Measurements from ENCODE around the gene FTO. TPM values are rescaled to one million over a fixed set of nuclear protein-coding genes. Genes with fewer than 3 reads are reported as not detected.

Gene FTO
- polyA plus RNA-seq, 3 donors, result 16.8 to 51.0 (median 37.7) TPM

DNA sequence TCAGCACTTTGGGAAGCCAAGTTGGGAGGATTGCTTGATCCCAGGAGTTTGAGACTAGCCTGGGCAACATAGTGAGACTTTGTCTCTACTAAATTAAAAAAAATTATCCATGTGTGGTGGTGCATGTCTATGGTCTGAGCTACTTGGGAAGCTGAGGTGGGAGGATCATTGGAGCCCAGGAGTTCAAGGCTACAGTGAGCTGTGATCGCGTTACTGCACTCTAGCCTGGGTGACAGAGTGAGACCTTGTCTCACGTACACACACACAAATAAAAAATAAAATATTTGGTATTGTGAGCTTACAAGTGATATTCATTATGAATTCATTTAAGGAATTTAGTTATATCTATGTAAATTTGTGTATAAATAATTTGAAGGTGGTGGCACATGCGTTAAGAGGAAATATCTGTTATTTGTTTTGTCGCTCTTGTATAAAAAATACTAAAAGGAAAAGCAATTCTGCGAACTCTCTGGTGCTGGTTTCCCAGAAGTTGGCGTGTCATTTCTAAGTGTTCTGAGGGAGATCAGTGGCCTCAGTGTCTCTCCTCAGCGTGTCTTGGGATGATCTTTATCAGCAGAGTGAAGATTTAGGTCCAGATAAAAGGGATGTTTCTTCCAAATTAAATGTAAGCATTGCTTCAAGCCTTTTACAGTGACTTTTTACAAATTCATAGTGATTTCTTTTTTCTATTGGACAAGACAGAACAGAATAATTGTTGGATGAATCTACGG, 187.6 kb downstream of the FTO start:
- Mint-ChIP-seq H3K27ac (no peak overlapping the region), H3K9me3 (no peaks in the 10 kb centered on the region)

GRCh38 chr16:53892155-53892554, 188.2 kb downstream of the FTO start:
- H3K27ac ChIP-seq (ENCODE audit: low read depth in 1 of 2, low read length in 2 of 2), result no peak overlapping the region
- intact Hi-C loops (cut with micrococcal nuclease), result no loop called here
- H3K4me1 ChIP-seq (ENCODE audit: control insufficient read depth in 1 of 2, insufficient read depth in 2 of 2, low read length in 2 of 2), result no peaks in the 10 kb centered on the region
- TF ChIP-seq, protein P1, sequence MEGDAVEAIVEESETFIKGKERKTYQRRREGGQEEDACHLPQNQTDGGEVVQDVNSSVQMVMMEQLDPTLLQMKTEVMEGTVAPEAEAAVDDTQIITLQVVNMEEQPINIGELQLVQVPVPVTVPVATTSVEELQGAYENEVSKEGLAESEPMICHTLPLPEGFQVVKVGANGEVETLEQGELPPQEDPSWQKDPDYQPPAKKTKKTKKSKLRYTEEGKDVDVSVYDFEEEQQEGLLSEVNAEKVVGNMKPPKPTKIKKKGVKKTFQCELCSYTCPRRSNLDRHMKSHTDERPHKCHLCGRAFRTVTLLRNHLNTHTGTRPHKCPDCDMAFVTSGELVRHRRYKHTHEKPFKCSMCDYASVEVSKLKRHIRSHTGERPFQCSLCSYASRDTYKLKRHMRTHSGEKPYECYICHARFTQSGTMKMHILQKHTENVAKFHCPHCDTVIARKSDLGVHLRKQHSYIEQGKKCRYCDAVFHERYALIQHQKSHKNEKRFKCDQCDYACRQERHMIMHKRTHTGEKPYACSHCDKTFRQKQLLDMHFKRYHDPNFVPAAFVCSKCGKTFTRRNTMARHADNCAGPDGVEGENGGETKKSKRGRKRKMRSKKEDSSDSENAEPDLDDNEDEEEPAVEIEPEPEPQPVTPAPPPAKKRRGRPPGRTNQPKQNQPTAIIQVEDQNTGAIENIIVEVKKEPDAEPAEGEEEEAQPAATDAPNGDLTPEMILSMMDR (IDR thresholded peaks at IDR 0.05), result peak; percentile 68
- no peaks in the 10 kb centered on the region for H3K27me3 ChIP-seq (ENCODE audit: control insufficient read depth in 2 of 2, insufficient read depth in 2 of 2, low read length in 2 of 2)
- H3K4me2 ChIP-seq (replicated peaks; ENCODE audit: extremely low read depth, low read length, poor library complexity, severe bottlenecking), result no peak overlapping the region
- Mint-ChIP-seq H3K4me3 (no peak overlapping the region), H3K27ac (no peak overlapping the region), H3K9me3 (no peaks in the 10 kb centered on the region), H3K4me1 (peaks cover 3% of the 10 kb centered on the region), H3K36me3 (peaks cover 13 to 14% of the 10 kb centered on the region in 2 donors), H3K27me3 (ENCODE audit: low read depth in 3 of 3) (no peaks in the 10 kb centered on the region)
- WGBS (ENCODE audit: insufficient coverage), result no CpG with 5 or more reads among the region's 3 CpGs
- peaks cover 3 to 14% of the 10 kb centered on the region in 2 donors for H3K36me3 ChIP-seq (replicated peaks in 1 of 2; ENCODE audit: control insufficient read depth in 1 of 2, insufficient read depth in 2 of 2, low read length in 2 of 2)
- H3K79me2 ChIP-seq (ENCODE audit: insufficient read depth, low read length), result no peaks in the 10 kb centered on the region
- no peak overlapping the region for H2AFZ ChIP-seq (ENCODE audit: insufficient read depth, low read depth, low read length, poor library complexity, severe bottlenecking)
- no peaks in the 10 kb centered on the region for H3K9me3 ChIP-seq (replicated peaks in 1 of 2; ENCODE audit: control insufficient read depth in 1 of 2, insufficient read depth in 1 of 2, low read length in 2 of 2)
- DNase-seq, result peak; percentile 6 to 19 (median 12)
- H4K20me1 ChIP-seq (ENCODE audit: insufficient read depth, low read length), result no peaks in the 10 kb centered on the region
- H3K9ac ChIP-seq (ENCODE audit: insufficient read depth, low read length, poor library complexity, severe bottlenecking), result no peak overlapping the region
- H3K4me3 ChIP-seq (replicated peaks in 1 of 3; ENCODE audit: low read depth in 2 of 3, low read length in 3 of 3), result no peak overlapping the region

More for the DNA sequence above, 187.6 kb downstream of the FTO start:
- H3K4me3 ChIP-seq (replicated peaks in 1 of 3; ENCODE audit: low read depth in 2 of 3, low read length in 3 of 3), result no peak overlapping the region
- no peak for DNase-seq
- H3K4me2 ChIP-seq (replicated peaks; ENCODE audit: extremely low read depth, low read length, poor library complexity, severe bottlenecking), result no peak overlapping the region
- no peak overlapping the region for H2AFZ ChIP-seq (ENCODE audit: insufficient read depth, low read depth, low read length, poor library complexity, severe bottlenecking)
- peaks cover 3 to 14% of the 10 kb centered on the region in 2 donors for H3K36me3 ChIP-seq (replicated peaks in 1 of 2; ENCODE audit: control insufficient read depth in 1 of 2, insufficient read depth in 2 of 2, low read length in 2 of 2)
- H3K4me3 Mint-ChIP-seq, result no peak overlapping the region
- H3K9me3 ChIP-seq (replicated peaks in 1 of 2; ENCODE audit: control insufficient read depth in 1 of 2, insufficient read depth in 1 of 2, low read length in 2 of 2), result no peaks in the 10 kb centered on the region
- H3K27me3 Mint-ChIP-seq (ENCODE audit: low read depth in 3 of 3), result no peaks in the 10 kb centered on the region
- WGBS (ENCODE audit: insufficient coverage), result 98% methylated on average over 4 of the region's 9 CpGs
- H3K9ac ChIP-seq (ENCODE audit: insufficient read depth, low read length, poor library complexity, severe bottlenecking), result no peak overlapping the region
- intact Hi-C loops (cut with micrococcal nuclease), result no loop called here
- TF ChIP-seq, protein P1 (IDR thresholded peaks at IDR 0.05), result no peak
- peaks cover 3% of the 10 kb centered on the region for H3K4me1 Mint-ChIP-seq
- no peaks in the 10 kb centered on the region for H3K79me2 ChIP-seq (ENCODE audit: insufficient read depth, low read length)
- H3K27ac ChIP-seq (ENCODE audit: low read depth in 1 of 2, low read length in 2 of 2), result no peak overlapping the region
- no peaks in the 10 kb centered on the region for H3K4me1 ChIP-seq (ENCODE audit: control insufficient read depth in 1 of 2, insufficient read depth in 2 of 2, low read length in 2 of 2)
- peaks cover 10 to 11% of the 10 kb centered on the region in 2 donors for H3K36me3 Mint-ChIP-seq
- no peaks in the 10 kb centered on the region for H3K27me3 ChIP-seq (ENCODE audit: control insufficient read depth in 2 of 2, insufficient read depth in 2 of 2, low read length in 2 of 2)
- H4K20me1 ChIP-seq (ENCODE audit: insufficient read depth, low read length), result no peaks in the 10 kb centered on the region

Measured in CD14-positive monocyte (primary cell).